ENCODE results near the gene CAST.
"Not testable (repeated sequence)": the region's sequence is repeated elsewhere in the genome, so short reads cannot be mapped to it uniquely, and the experiment has no call there.

Gene CAST

GRCh38 chr5:96788112-96788749, 126.1 kb downstream of the CAST start:
- no peak for DNase-seq

- DNase-seq = no peak
These were observed 127.7 kb downstream of the CAST start for GRCh38 chr5:96789794-96790330.

GRCh38 chr5:96790961-96791504, 128.9 kb downstream of the CAST start:
- no peak for DNase-seq

- no peak for DNase-seq
These were observed 132.6 kb downstream of the CAST start for GRCh38 chr5:96794757-96795156.

GRCh38 chr5:96795626-96796025, 133.4 kb downstream of the CAST start:
- DNase-seq = no peak

- DNase-seq = no peak
These were observed 134.3 kb downstream of the CAST start for GRCh38 chr5:96796434-96796833.

GRCh38 chr5:96801718-96802117, 139.5 kb downstream of the CAST start:
- DNase-seq = not testable (repeated sequence)

GRCh38 chr5:96807075-96807654, 145.0 kb downstream of the CAST start:
- DNase-seq = no peak

GRCh38 chr5:96808541-96808828, 146.3 kb downstream of the CAST start:
- no peak for DNase-seq

- DNase-seq = no peak
These were observed 146.8 kb downstream of the CAST start for GRCh38 chr5:96808868-96809558.

- no peak for DNase-seq
These were observed 147.7 kb downstream of the CAST start for GRCh38 chr5:96809921-96810320.

- no peak for DNase-seq
These were observed 150.7 kb downstream of the CAST start for GRCh38 chr5:96812851-96813250.

- no peak for DNase-seq
These were observed 151.9 kb downstream of the CAST start for GRCh38 chr5:96814041-96814440.

GRCh38 chr5:96816411-96816939, 154.3 kb downstream of the CAST start:
- DNase-seq = no peak

GRCh38 chr5:96816991-96817390, 154.8 kb downstream of the CAST start:
- DNase-seq = no peak

GRCh38 chr5:96817506-96817905, 155.3 kb downstream of the CAST start:
- no peak for DNase-seq

- DNase-seq = no peak
These were observed 156.1 kb downstream of the CAST start for GRCh38 chr5:96818125-96818788.

- no peak for DNase-seq
These were observed 157.6 kb downstream of the CAST start for GRCh38 chr5:96819806-96820205.

GRCh38 chr5:96821260-96821916, 159.2 kb downstream of the CAST start:
- DNase-seq = no peak

- no peak for DNase-seq
These were observed 160.7 kb downstream of the CAST start for GRCh38 chr5:96822686-96823459.

GRCh38 chr5:96823900-96824380, 161.8 kb downstream of the CAST start:
- DNase-seq = no peak
